Measurements from ENCODE around the gene GRIK3.

DNA sequence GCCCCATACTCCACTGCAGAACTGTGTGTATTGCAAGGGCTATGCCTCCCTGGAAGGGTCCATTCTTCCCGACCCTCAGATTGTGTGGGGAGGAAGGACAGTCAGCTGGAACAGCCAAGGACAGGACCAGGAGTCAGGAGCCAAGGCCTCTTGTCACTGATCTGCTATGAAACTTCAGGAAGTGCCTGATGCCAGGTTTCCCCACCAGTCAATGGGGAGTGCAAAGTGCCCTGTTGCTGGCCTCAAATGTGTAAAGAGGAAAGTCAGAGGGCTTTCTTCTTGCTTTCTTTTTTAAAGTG is 168.8 kb downstream of the GRIK3 start:
- TF ChIP-seq, protein P1, sequence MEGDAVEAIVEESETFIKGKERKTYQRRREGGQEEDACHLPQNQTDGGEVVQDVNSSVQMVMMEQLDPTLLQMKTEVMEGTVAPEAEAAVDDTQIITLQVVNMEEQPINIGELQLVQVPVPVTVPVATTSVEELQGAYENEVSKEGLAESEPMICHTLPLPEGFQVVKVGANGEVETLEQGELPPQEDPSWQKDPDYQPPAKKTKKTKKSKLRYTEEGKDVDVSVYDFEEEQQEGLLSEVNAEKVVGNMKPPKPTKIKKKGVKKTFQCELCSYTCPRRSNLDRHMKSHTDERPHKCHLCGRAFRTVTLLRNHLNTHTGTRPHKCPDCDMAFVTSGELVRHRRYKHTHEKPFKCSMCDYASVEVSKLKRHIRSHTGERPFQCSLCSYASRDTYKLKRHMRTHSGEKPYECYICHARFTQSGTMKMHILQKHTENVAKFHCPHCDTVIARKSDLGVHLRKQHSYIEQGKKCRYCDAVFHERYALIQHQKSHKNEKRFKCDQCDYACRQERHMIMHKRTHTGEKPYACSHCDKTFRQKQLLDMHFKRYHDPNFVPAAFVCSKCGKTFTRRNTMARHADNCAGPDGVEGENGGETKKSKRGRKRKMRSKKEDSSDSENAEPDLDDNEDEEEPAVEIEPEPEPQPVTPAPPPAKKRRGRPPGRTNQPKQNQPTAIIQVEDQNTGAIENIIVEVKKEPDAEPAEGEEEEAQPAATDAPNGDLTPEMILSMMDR (conservative IDR thresholded peaks at IDR 0.05 in 1 of 2, IDR thresholded peaks at IDR 0.05 in 1 of 2; ENCODE audit: extremely low read depth in 1 of 2, insufficient read depth in 1 of 2, low read depth in 1 of 2, low read length in 2 of 2) = no peak
- no peak for TF ChIP-seq EZH2 (IDR thresholded peaks at IDR 0.05; ENCODE audit: borderline replicate concordance, low read length)
